Ovary (tissue), 9 donors: ENCODE measurements around the gene EPB41L2. TPM values are rescaled to one million over a fixed set of nuclear protein-coding genes. Genes with fewer than 3 reads are reported as not detected.

ENCODE experiments used
- DNase-seq, 5 donors: peaks; one replicate each; pipeline ENCODE4 v3.0.0-alpha.2; 2019 to 2020
- H3K27ac ChIP-seq, 2 donors: fragments of 200-600 bp; one replicate each; pipeline versions ENCODE4 v1.5.1 to v1.8.0; 2019 to 2022
- H3K27me3 ChIP-seq: fragments of 200-600 bp; one replicate; pipeline ENCODE4 v1.8.0; 2022
- H3K36me3 ChIP-seq: fragments of 200-600 bp; sonication (generic); one replicate; pipeline ENCODE4 v1.5.1; 2019
- H3K4me1 ChIP-seq: one replicate; pipeline ENCODE4 v1.8.1; 2013; ENCODE audit warnings: mild to moderate bottlenecking, moderate library complexity; ENCODE audit not compliant: insufficient read depth
- H3K4me3 ChIP-seq: fragments of 200-600 bp; sonication (generic); one replicate; pipeline ENCODE4 v1.5.1; 2017
- H3K9me3 ChIP-seq, 2 donors: fragments of 200-600 bp in 1 of 2; sonication (generic) in 1 of 2; one replicate each; pipeline versions ENCODE4 v1.5.1 to v1.8.1; 2013 to 2019; ENCODE audit warnings: mild to moderate bottlenecking in 1 of 2, moderate library complexity in 1 of 2
- CTCF ChIP-seq, 3 donors: fragments of 450-650 bp in 2 of 3; fragments of 200-600 bp in 1 of 3; IDR thresholded peaks; one replicate each; pipeline versions ENCODE4 v1.5.1 to v1.8.0; 2016 to 2022; ENCODE audit warnings: antibody characterized with exemption in 3 of 3, mild to moderate bottlenecking in 1 of 3
- EP300 ChIP-seq: sonication (generic); formaldehyde crosslinking; IDR thresholded peaks from one replicate; pipeline ENCODE4 v1.6.1; 2017; ENCODE audit warnings: antibody characterized with exemption
- POLR2A ChIP-seq: fragments of 450-650 bp; IDR thresholded peaks from one replicate; pipeline ENCODE4 v1.6.1; 2017; ENCODE audit warnings: antibody characterized with exemption, mild to moderate bottlenecking, moderate library complexity
- WGBS, 3 donors: extraction: QIAGEN DNeasy Blood & Tissue Kit in 1 of 3; methylation state at CpG; one replicate each; pipeline versions ENCODE4 v1.1.5 to v1.1.7; 2013 to 2017; 5-methylcytosine and 5-hydroxymethylcytosine counted together
- intact Hi-C, 4 donors: fragments of 100-400 bp; cut with DNase I; formaldehyde crosslinking; loops; one replicate each; pipeline versions ENCODE4 v1.11.0 to v1.15.1; 2022 to 2023
- polyA plus RNA-seq, 2 donors: library from polyadenylated mRNA; stranded (reverse); fragments of 200-250 nt in 1 of 2; fragments of 350-450 nt in 1 of 2; fragmentation: Illumina TruSeq in 1 of 2; extraction: RNeasy Lipid Tissue Mini Kit (QIAGEN cat#74804) in 1 of 2; gene quantifications; one replicate each; pipeline ENCODE4 v1.2.3, GENCODE V29; 2013 to 2014
- total RNA-seq, 7 donors: library from RNA; depleted of rRNA in 2 of 7; stranded (reverse); fragments of >200 nt in 2 of 7; fragmentation: NEBNext Ultra II Directional in 3 of 7; extraction: Animal tissue kit (Norgen Biotek cat#: 25700) in 3 of 7; gene quantifications; one replicate each; pipeline versions ENCODE4 v1.1.0 to v1.2.4, GENCODE V29; 2016 to 2023
- donor health status: DM: no; HTN: no; CAD: no; lungs with moderate emphysema.
- donor health status: DM: no; HTN: no; CAD: no.
- donor health status: Bipolar disorder and iron deficiency.
- donor health status: DM: yes; HTN: yes; CAD: no.
- donor health status: DM: no; HTN: no; CAD: no.
- donor health status: DM: yes; HTN: yes; CAD: no.

The EPB41L2 gene
- total and polyA plus RNA-seq, 9 donors: 49.8 to 294 (median 204) TPM

DNA sequence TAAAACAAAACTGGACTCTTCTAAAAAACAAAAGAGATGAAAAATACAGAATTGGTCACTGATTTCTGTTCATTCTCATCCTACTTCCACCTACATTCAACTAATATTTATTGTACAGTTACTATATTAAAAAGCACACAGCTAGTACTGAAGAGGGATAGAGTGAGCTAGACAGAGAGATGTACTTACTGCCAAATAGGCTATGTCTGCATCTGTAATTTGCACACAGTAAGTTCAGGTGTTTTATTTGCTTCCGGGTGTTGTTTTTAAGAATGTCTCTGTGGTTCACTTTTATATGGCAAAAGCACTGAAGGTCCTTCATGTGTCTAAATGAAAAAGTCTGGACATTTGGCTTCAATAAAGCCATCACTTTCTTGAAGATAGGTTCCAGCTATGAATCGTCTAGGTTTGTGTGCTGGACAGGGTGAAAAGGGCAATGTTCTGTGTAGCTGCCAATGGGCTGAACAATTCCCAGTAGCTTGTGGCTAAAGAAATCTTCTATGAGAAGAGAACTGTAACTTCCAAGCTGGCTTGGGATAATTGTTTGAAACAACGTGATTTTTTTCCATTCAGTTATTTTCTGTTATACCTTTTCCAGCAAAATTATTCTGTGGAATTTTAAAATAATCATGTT lies 47.3 kb downstream of the EPB41L2 start:
- WGBS, 3 donors: 4 to 8% (median 5%) methylated on average over 3 of the region's 3 CpGs
- intact Hi-C loops: loop anchor here in 1 of 4 donors (5.0 kb wide), 1 partner anchor 47 kb away; the partner anchor contains the start of gene EPB41L2
- Histone ChIP-seq H3K9me3 (no peaks in the 10 kb centered on the region), H3K4me3 (no peak overlapping the region), H3K4me1 (peaks cover 7% of the 10 kb centered on the region), H3K36me3 (no peaks in the 10 kb centered on the region), H3K27me3 (no peaks in the 10 kb centered on the region), H3K27ac (peak overlapping the region in 1 of 2 donors; percentile 65)
- peak in 2 of 5 donors; percentile 40 to 41 for DNase-seq
- TF ChIP-seq EP300: no peak
- TF ChIP-seq POLR2A: no peak
- no peak for TF ChIP-seq CTCF (IDR thresholded peaks at IDR 0.05)

DNA sequence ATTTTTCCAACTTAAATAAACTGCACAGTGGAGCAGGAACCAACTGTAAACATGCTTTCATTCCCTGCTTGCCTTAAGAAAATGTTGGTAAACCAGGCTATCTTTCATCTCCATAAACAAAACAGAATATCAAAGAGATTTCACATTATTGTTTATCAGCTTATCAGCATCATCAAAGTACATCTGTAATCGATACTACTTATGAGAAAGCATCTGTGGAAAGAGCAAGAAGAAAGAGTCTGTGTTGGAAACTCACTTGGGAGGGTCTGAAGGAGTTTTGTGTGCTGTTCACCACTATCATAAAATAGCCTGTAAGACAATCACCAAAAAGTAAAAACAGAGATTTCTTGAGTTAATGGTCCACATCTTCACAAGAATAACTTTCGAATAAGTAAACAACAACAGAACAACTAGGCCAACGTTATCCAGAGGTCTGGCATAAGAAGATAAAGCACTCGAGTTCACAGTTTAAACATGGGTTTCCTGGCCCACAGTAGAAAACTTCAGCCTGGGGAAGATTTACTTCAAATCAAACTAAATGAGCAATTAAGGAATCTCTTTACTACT lies 47.9 kb downstream of the EPB41L2 start:
- Histone ChIP-seq H3K4me1 (peaks cover 7% of the 10 kb centered on the region), H3K27me3 (no peaks in the 10 kb centered on the region), H3K9me3 (no peaks in the 10 kb centered on the region), H3K36me3 (no peaks in the 10 kb centered on the region), H3K4me3 (no peak overlapping the region), H3K27ac (peak overlapping the region in 1 of 2 donors; percentile 65)
- intact Hi-C loops: loop anchor here in 1 of 4 donors (5.0 kb wide), 1 partner anchor 47 kb away; the partner anchor contains the start of gene EPB41L2
- 2 to 5% (median 4%) methylated on average over 4 of the region's 4 CpGs for WGBS, 3 donors
- TF ChIP-seq POLR2A: no peak
- no peak for TF ChIP-seq CTCF (IDR thresholded peaks at IDR 0.05)
- no peak for TF ChIP-seq EP300
- DNase-seq: no peak

DNA sequence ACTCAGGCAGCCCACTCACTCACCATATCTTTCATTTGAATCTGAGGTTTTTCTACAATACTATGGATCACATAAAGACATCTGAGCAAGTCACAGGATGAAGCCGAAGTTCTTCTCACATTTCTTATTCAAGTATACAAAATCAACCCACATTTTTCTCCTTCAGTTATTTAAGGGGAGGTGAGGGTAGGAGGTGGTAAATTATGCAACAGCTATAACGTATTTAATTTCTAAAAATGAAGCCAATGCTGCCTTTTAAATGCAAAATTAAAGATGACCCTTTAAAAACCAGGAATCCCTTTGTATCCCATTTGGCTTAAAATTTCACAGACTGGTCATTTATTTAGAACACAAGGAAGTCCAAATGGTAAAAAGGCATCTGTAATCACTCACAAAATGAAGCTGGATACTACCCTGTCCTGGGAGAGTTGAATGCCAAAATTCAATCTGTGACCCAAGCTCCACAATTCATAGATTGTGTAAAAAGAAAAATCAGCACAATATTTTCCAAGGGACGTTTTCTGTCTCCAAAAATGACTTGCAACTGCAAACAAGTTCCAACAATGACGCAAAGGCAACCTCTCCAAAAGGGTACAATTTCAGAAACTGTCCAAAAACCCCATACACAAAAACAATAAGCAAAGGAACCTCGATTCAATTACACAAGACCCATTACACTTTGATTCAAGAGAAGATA lies 48.8 kb downstream of the EPB41L2 start:
- TF ChIP-seq EP300 (no peak), POLR2A (no peak), CTCF (IDR thresholded peaks at IDR 0.05) (no peak)
- Histone ChIP-seq H3K4me3 (no peak overlapping the region), H3K4me1 (peaks cover 7% of the 10 kb centered on the region), H3K36me3 (no peaks in the 10 kb centered on the region), H3K9me3 (no peaks in the 10 kb centered on the region), H3K27ac (peak overlapping the region in 1 of 2 donors; percentile 65), H3K27me3 (no peaks in the 10 kb centered on the region)
- 10 to 12% (median 11%) methylated on average over 5 of the region's 5 CpGs for WGBS, 3 donors
- intact Hi-C loops: no loop called here
- no peak for DNase-seq

GRCh38 chr6:131013495-131013894 lies 49.5 kb downstream of the EPB41L2 start:
- Histone ChIP-seq H3K27me3 (no peaks in the 10 kb centered on the region), H3K27ac (peak overlapping the region in 1 of 2 donors; percentile 65), H3K4me3 (no peak overlapping the region), H3K4me1 (peaks cover 7% of the 10 kb centered on the region), H3K9me3 (no peaks in the 10 kb centered on the region), H3K36me3 (no peaks in the 10 kb centered on the region)
- TF ChIP-seq CTCF (IDR thresholded peaks at IDR 0.05) (no peak), EP300 (no peak), POLR2A (no peak)
- peak in 4 of 5 donors; percentile 41 to 70 (median 49) for DNase-seq
- WGBS, 3 donors: 2 to 3% (median 3%) methylated on average over 2 of the region's 2 CpGs
- intact Hi-C loops: no loop called here
